NT2/D1 (cell line): ENCODE results near the gene INSC.

Experiments used
- YY1 ChIP-seq: IDR thresholded peaks from 2 replicates; pipeline ENCODE4 v1.6.1; 2011; ENCODE audit not compliant: insufficient read length, insufficient read depth
- ZNF274 ChIP-seq: IDR thresholded peaks from 2 replicates; pipeline ENCODE4 v1.6.1; 2011; ENCODE audit warnings: mild to moderate bottlenecking, low read depth, low read length

DNA sequence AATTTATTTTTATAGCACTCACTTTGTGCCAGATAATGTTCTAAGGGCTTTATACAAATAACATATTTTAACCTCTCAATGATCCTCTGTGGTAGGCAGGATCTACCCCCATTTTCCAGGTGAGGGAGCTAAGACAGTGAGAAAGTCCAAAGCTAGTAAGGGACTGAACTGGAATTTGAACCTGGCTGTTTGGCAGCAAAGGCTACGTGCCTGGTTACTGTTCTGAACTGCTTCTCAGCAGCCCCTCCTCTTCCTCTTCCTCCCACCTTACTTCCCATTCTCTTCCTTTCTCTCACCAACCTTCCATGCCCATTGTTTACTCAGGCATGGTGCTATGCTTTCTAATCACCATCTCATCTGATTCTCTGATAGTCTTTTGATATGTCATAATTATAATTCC lies 82.0 kb downstream of the INSC start:
- no peak for TF ChIP-seq YY1
- TF ChIP-seq ZNF274: no peak
